Endothelial cell of umbilical vein (primary cell): ENCODE measurements around the gene PCDHB5. TPM values are rescaled to one million over a fixed set of nuclear protein-coding genes. Genes with fewer than 3 reads are reported as not detected.

Source experiments
- BruUV-seq: library from RNA; stranded (reverse); fragments of 400-500 nt; replicated peaks from 2 replicates; lab custom pipeline; 2021; lab: Mats Ljungman, UMichigan
- CTCF ChIA-PET: fragments of 300-600, 350-600 bp; sonication (Branson Sonifier 250); formaldehyde crosslinking; loops from one replicate; lab custom pipeline; 2021; ENCODE audit warnings: antibody characterized with exemption, inconsistent platforms; lab: Charles Lee
- POLR2A ChIA-PET: fragments of 300-600, 350-600 bp; sonication (Branson Sonifier 250); formaldehyde crosslinking; loops from one replicate; lab custom pipeline; 2021; ENCODE audit warnings: antibody characterized with exemption, inconsistent platforms; lab: Charles Lee
- DNase-seq: peaks from one replicate; pipeline ENCODE4 v3.0.0-alpha.2; 2011; ENCODE audit warnings: low read depth, low spot score
- FAIRE-seq: peaks from 2 replicates; lab custom pipeline; 2011; peaks lifted over from hg19 to GRCh38; lab: Jason Lieb, UNC
- H2AFZ ChIP-seq: 2 replicates; pipeline ENCODE4 v1.6.0; 2012; ENCODE audit warnings: low read depth, low read length, control low read depth, inconsistent platforms
- H3K27ac ChIP-seq: 2 replicates; pipeline ENCODE4 v1.5.1; 2011; ENCODE audit warnings: low read depth, mild to moderate bottlenecking, control low read depth, low read length, moderate library complexity; ENCODE audit not compliant: insufficient read depth
- H3K27me3 ChIP-seq, 2 experiments: 2 replicates each; pipeline versions ENCODE4 v1.6.0 to v1.6.1; 2011; ENCODE audit warnings: low read length in 2 of 2, mixed read lengths in 1 of 2; ENCODE audit not compliant: control insufficient read depth in 2 of 2, insufficient read depth in 2 of 2
- H3K36me3 ChIP-seq, 2 experiments: 2 replicates in 1 of 2; 3 replicates in 1 of 2; pipeline ENCODE4 v1.5.1; 2011; ENCODE audit warnings: low read length in 2 of 2, mild to moderate bottlenecking in 1 of 2, moderate library complexity in 1 of 2; ENCODE audit not compliant: control insufficient read depth in 2 of 2, insufficient read depth in 2 of 2; ENCODE audit errors: extremely low read depth in 1 of 2
- H3K4me1 ChIP-seq: 3 replicates; pipeline ENCODE4 v1.5.1; 2011; ENCODE audit warnings: mild to moderate bottlenecking, low read length; ENCODE audit not compliant: control insufficient read depth, insufficient read depth; ENCODE audit errors: extremely low read depth
- H3K4me2 ChIP-seq: 2 replicates; pipeline ENCODE4 v1.6.1; 2011; ENCODE audit warnings: low read length, control low read depth, mixed read lengths; ENCODE audit not compliant: insufficient read depth
- H3K4me3 ChIP-seq, 3 experiments: fragments of 200-600 bp in 1 of 3; sonication (generic), shearing (Covaris generic) in 1 of 3; replicated peaks in 1 of 3; 2 replicates each; pipeline ENCODE4 v1.5.1; 2011 to 2016; ENCODE audit warnings: control low read depth in 3 of 3, low read length in 3 of 3, mild to moderate bottlenecking in 2 of 3, inconsistent platforms in 1 of 3, low read depth in 1 of 3, moderate library complexity in 1 of 3; ENCODE audit not compliant: insufficient read depth in 1 of 3
- H3K79me2 ChIP-seq: 2 replicates; pipeline ENCODE4 v1.6.0; 2012; ENCODE audit warnings: low read length, inconsistent platforms; ENCODE audit not compliant: control insufficient read depth, insufficient read depth
- H3K9ac ChIP-seq: replicated peaks from 2 replicates; pipeline ENCODE3; 2011; ENCODE audit warnings: low read length, control low read depth; ENCODE audit not compliant: insufficient read depth; ENCODE audit errors: extremely low read depth
- H3K9me1 ChIP-seq: replicated peaks from 3 replicates; pipeline ENCODE4 v1.6.0; 2011; ENCODE audit warnings: mild to moderate bottlenecking, low read length; ENCODE audit not compliant: control insufficient read depth, insufficient read depth; ENCODE audit errors: extremely low read depth
- H3K9me3 ChIP-seq: replicated peaks from 2 replicates; pipeline ENCODE4 v1.5.1; 2012; ENCODE audit warnings: low read length, inconsistent platforms; ENCODE audit not compliant: control insufficient read depth, insufficient read depth
- H4K20me1 ChIP-seq: replicated peaks from 2 replicates; pipeline ENCODE3; 2011; ENCODE audit warnings: mild to moderate bottlenecking, low read length; ENCODE audit not compliant: control insufficient read depth, insufficient read depth; ENCODE audit errors: extremely low read depth
- EZH2 ChIP-seq: IDR thresholded peaks from 2 replicates; pipeline ENCODE4 v1.6.1; 2012; ENCODE audit warnings: borderline replicate concordance, low read depth, mild to moderate bottlenecking, moderate library complexity, low read length, inconsistent platforms; ENCODE audit not compliant: severe bottlenecking
- FOS ChIP-seq: IDR thresholded peaks from 2 replicates; pipeline ENCODE4 v1.6.1; 2011; ENCODE audit warnings: mild to moderate bottlenecking, low read length, moderate library complexity, borderline replicate concordance; ENCODE audit not compliant: insufficient read depth
- GATA2 ChIP-seq: IDR thresholded peaks from 2 replicates; pipeline ENCODE4 v1.7.0; 2011; ENCODE audit warnings: low read depth, mild to moderate bottlenecking, moderate library complexity, mixed read lengths, low read length; ENCODE audit not compliant: insufficient read length, insufficient read depth
- JUN ChIP-seq: IDR thresholded peaks from 2 replicates; pipeline ENCODE4 v1.6.1; 2011; ENCODE audit warnings: borderline replicate concordance, low read depth; ENCODE audit not compliant: insufficient read length, insufficient read depth
- MYC ChIP-seq: IDR thresholded peaks from one replicate; pipeline ENCODE4 v1.6.1; 2011; ENCODE audit warnings: mild to moderate bottlenecking, low read depth, low read length
- POLR2A ChIP-seq: IDR thresholded peaks from 2 replicates; pipeline ENCODE4 v1.6.1; 2012; ENCODE audit warnings: low read depth, mild to moderate bottlenecking, control low read depth, low read length
- dilution Hi-C: fragments of 300-500 bp; cut with MboI; formaldehyde crosslinking; loops from one replicate; pipeline ENCODE4 v1.15.0; 2019; ENCODE audit warnings: low sequenced_read_pairs; ENCODE audit not compliant: extremely low pct_ligation_motif_present
- intact Hi-C: fragments of 100-400 bp; cut with micrococcal nuclease; formaldehyde crosslinking; loops from one replicate; pipeline ENCODE4 v1.10.0; 2022
- polyA plus RNA-seq, 4 experiments: library from polyadenylated mRNA; depleted of rRNA in 3 of 4; stranded (reverse) in 3 of 4; unstranded in 1 of 4; fragments of >200 nt; gene quantifications; 2 replicates each; pipeline versions ENCODE4 v1.2.1 to v1.2.3, GENCODE V29; 2011 to 2012; ENCODE audit warnings: missing spikeins in 1 of 4
- total RNA-seq: library from RNA; stranded (reverse); gene quantifications from 2 replicates; pipeline ENCODE4 v1.2.3, GENCODE V29; 2021
- TF ChIP-seq, protein P1 (sequence below): IDR thresholded peaks from 2 replicates; pipeline ENCODE4 v1.6.1; 2011; ENCODE audit not compliant: insufficient read depth, insufficient read length
- TF ChIP-seq, protein P2 (sequence below), 2 donors: IDR thresholded peaks; 1 replicate in 1 of 2; 2 replicates in 1 of 2; pipeline ENCODE4 v1.5.1; 2011; ENCODE audit warnings: low read length in 2 of 2, mild to moderate bottlenecking in 2 of 2, moderate library complexity in 2 of 2, control low read depth in 1 of 2, inconsistent platforms in 1 of 2, low read depth in 1 of 2; ENCODE audit not compliant: insufficient read depth in 1 of 2; ENCODE audit errors: extremely low read depth in 1 of 2

PCDHB5 gene
- total and polyA plus RNA-seq, 2 donors (not counting 3 experiments of a cell fraction or from before 2014, with no cell fraction given) = 0.27 to 0.80 TPM

DNA sequence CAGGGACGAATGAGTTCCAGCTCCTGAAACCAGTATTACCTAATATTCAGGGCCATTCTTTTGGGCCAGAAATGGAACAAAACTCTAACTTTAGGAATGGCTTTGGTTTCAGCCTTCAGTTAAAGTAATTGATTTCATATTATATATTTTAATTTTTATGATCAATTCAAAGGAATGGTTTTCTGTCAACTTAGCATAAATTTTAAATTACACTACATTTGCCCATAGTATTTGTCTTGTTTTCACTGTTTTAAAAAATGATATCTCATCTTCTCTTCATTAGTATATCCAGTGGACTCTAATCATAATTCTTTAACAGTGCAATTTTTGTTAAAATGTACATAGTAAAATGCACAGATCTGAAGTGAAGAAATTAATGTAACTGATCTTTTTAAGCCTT lies 45.3 kb downstream of the PCDHB5 start:
- CTCF ChIA-PET = no interaction called here
- no peak overlapping the region for H2AFZ ChIP-seq
- H3K36me3 ChIP-seq = no peaks in the 10 kb centered on the region
- no peaks in the 10 kb centered on the region for H3K9me3 ChIP-seq
- BruUV-seq = no TSS peak
- no peak overlapping the region for H3K27ac ChIP-seq
- H3K9ac ChIP-seq = no peak overlapping the region
- no peaks in the 10 kb centered on the region for H3K4me1 ChIP-seq
- no peak overlapping the region for H3K4me2 ChIP-seq
- TF ChIP-seq, protein P1, sequence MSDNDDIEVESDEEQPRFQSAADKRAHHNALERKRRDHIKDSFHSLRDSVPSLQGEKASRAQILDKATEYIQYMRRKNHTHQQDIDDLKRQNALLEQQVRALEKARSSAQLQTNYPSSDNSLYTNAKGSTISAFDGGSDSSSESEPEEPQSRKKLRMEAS = no peak
- TF ChIP-seq POLR2A (no peak), FOS (no peak)
- TF ChIP-seq, protein P2, sequence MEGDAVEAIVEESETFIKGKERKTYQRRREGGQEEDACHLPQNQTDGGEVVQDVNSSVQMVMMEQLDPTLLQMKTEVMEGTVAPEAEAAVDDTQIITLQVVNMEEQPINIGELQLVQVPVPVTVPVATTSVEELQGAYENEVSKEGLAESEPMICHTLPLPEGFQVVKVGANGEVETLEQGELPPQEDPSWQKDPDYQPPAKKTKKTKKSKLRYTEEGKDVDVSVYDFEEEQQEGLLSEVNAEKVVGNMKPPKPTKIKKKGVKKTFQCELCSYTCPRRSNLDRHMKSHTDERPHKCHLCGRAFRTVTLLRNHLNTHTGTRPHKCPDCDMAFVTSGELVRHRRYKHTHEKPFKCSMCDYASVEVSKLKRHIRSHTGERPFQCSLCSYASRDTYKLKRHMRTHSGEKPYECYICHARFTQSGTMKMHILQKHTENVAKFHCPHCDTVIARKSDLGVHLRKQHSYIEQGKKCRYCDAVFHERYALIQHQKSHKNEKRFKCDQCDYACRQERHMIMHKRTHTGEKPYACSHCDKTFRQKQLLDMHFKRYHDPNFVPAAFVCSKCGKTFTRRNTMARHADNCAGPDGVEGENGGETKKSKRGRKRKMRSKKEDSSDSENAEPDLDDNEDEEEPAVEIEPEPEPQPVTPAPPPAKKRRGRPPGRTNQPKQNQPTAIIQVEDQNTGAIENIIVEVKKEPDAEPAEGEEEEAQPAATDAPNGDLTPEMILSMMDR (IDR thresholded peaks at IDR 0.05; ENCODE audit: extremely low read depth in 1 of 2, insufficient read depth in 1 of 2, low read depth in 1 of 2, low read length in 2 of 2) = no peak
- no peaks in the 10 kb centered on the region for H3K79me2 ChIP-seq
- dilution Hi-C loops = no loop called here
- POLR2A ChIA-PET = no interaction called here
- no peaks in the 10 kb centered on the region for H3K27me3 ChIP-seq
- no peak for FAIRE-seq
- DNase-seq = no peak
- H4K20me1 ChIP-seq = no peaks in the 10 kb centered on the region
- H3K9me1 ChIP-seq = no peaks in the 10 kb centered on the region
- intact Hi-C loops = no loop called here
- H3K4me3 ChIP-seq = no peak overlapping the region

GRCh38 chr5:141182248-141182647 lies 47.2 kb downstream of the PCDHB5 start, which contains the start of gene PCDHB16:
PCDHB16 (plus strand) TSS chr5:141182387; CDS start chr5:141182560, 173 bp downstream.
- Histone ChIP-seq H3K27ac (no peak within 1 kb of the TSS), H3K9ac (no peak within 1 kb of the TSS), H3K4me1 (no peaks in the 10 kb centered on the region), H3K9me1 (no peaks in the 10 kb centered on the region), H4K20me1 (no peaks in the 10 kb centered on the region), H3K4me3 (no peak within 1 kb of the TSS), H2AFZ (no peak within 1 kb of the TSS), H3K27me3 (no peaks in the 10 kb centered on the region), H3K79me2 (no peaks in the 10 kb centered on the region), H3K36me3 (no peaks in the 10 kb centered on the region), H3K9me3 (no peaks in the 10 kb centered on the region), H3K4me2 (no peak within 1 kb of the TSS)
- CTCF ChIA-PET = interaction anchor here (1.0 to 1.9 kb wide), 3 partner anchors 10 to 382 kb away, joined by 3 to 6 read pairs (median 4); partner anchors contain the start of gene PCDHB10
- dilution Hi-C loops (no loop called here), intact Hi-C loops (no loop called here)
- BruUV-seq = no TSS peak
- DNase-seq (peak; percentile 16), FAIRE-seq (no peak)
- POLR2A ChIA-PET = no interaction called here
- no peak for TF ChIP-seq FOS
- TF ChIP-seq, protein P2 (IDR thresholded peaks at IDR 0.05; ENCODE audit: extremely low read depth in 1 of 2, insufficient read depth in 1 of 2, low read depth in 1 of 2, low read length in 2 of 2) = peak in 1 of 2 donors; percentile 4
- TF ChIP-seq POLR2A = no peak
- TF ChIP-seq, protein P1 = no peak
- no peak for TF ChIP-seq EZH2
- no peak for TF ChIP-seq JUN
- no peak for TF ChIP-seq GATA2
- TF ChIP-seq MYC = no peak
